Measurements from ENCODE around the gene TRAPPC5. TPM values are rescaled to one million over a fixed set of nuclear protein-coding genes. Genes with fewer than 3 reads are reported as not detected.
A peak's percentile ranks its signal among the peaks of the same experiment; 100 is the strongest.

Gene TRAPPC5
- total RNA-seq, 1 experiment from 2014 or later, result 317 TPM

GRCh38 chr19:7731218-7731595 is 50.6 kb downstream of the TRAPPC5 start:
- DNase-seq (no peak), ATAC-seq (no peak)
- Histone ChIP-seq H3F3A (ENCODE audit: low read length, unreplicated experiment) (no peaks in the 10 kb centered on the region), H3K4me3 (ENCODE audit: low read length) (no peak overlapping the region), H3K27me3 (ENCODE audit: low read length) (peaks cover 60% of the 10 kb centered on the region), H3K36me3 (ENCODE audit: low read depth, low read length) (no peaks in the 10 kb centered on the region), H4K20me1 (ENCODE audit: low read length) (no peaks in the 10 kb centered on the region), H2AFZ (ENCODE audit: low read length) (no peak overlapping the region), H3K79me2 (ENCODE audit: low read length) (no peaks in the 10 kb centered on the region), H3K9ac (ENCODE audit: low read length) (no peak overlapping the region), H3K9me2 (replicated peaks; ENCODE audit: low read length) (no peaks in the 10 kb centered on the region), H3K4me1 (ENCODE audit: insufficient read depth, low read length) (no peaks in the 10 kb centered on the region), H3K4me2 (ENCODE audit: low read length) (no peak overlapping the region), H3K9me3 (ENCODE audit: low read length) (no peaks in the 10 kb centered on the region), H3K27ac (ENCODE audit: low read length) (no peak overlapping the region)
- intact Hi-C loops (cut with micrococcal nuclease), result no loop called here
- ChIA-PET POLR2A (ENCODE audit: unreplicated experiment) (no interaction called here), CTCF (no interaction called here)
- BruUV-seq (replicated peaks), result no TSS peak
- TF ChIP-seq EZH2phosphoT487 (IDR thresholded peaks at IDR 0.05; ENCODE audit: borderline replicate concordance, low read length), result no peak
- no peak for TF ChIP-seq CTCF (conservative IDR thresholded peaks at IDR 0.05; ENCODE audit: low read depth, low read length)
- no peak for TF ChIP-seq EZH2 (IDR thresholded peaks at IDR 0.05; ENCODE audit: low read length, unreplicated experiment)

GRCh38 chr19:7731615-7732014 is 51.0 kb downstream of the TRAPPC5 start:
- ATAC-seq (no peak), DNase-seq (no peak)
- intact Hi-C loops (cut with micrococcal nuclease), result no loop called here
- Histone ChIP-seq H3K4me3 (ENCODE audit: low read length) (no peak overlapping the region), H3F3A (ENCODE audit: low read length, unreplicated experiment) (no peaks in the 10 kb centered on the region), H3K27me3 (ENCODE audit: low read length) (peaks cover 57% of the 10 kb centered on the region), H3K79me2 (ENCODE audit: low read length) (no peaks in the 10 kb centered on the region), H3K36me3 (ENCODE audit: low read depth, low read length) (no peaks in the 10 kb centered on the region), H3K27ac (ENCODE audit: low read length) (no peak overlapping the region), H3K4me2 (ENCODE audit: low read length) (no peak overlapping the region), H4K20me1 (ENCODE audit: low read length) (no peaks in the 10 kb centered on the region), H2AFZ (ENCODE audit: low read length) (no peak overlapping the region), H3K9ac (ENCODE audit: low read length) (no peak overlapping the region), H3K9me2 (replicated peaks; ENCODE audit: low read length) (no peaks in the 10 kb centered on the region), H3K4me1 (ENCODE audit: insufficient read depth, low read length) (no peaks in the 10 kb centered on the region), H3K9me3 (ENCODE audit: low read length) (no peaks in the 10 kb centered on the region)
- ChIA-PET POLR2A (ENCODE audit: unreplicated experiment) (no interaction called here), CTCF (no interaction called here)
- no TSS peak for BruUV-seq (replicated peaks)
- no peak for TF ChIP-seq EZH2phosphoT487 (IDR thresholded peaks at IDR 0.05; ENCODE audit: borderline replicate concordance, low read length)
- no peak for TF ChIP-seq CTCF (conservative IDR thresholded peaks at IDR 0.05; ENCODE audit: low read depth, low read length)
- TF ChIP-seq EZH2 (IDR thresholded peaks at IDR 0.05; ENCODE audit: low read length, unreplicated experiment), result no peak

- peaks cover 58% of the 10 kb centered on the region for H3K27me3 ChIP-seq (ENCODE audit: low read length)
- intact Hi-C loops (cut with micrococcal nuclease), result no loop called here
- no peaks in the 10 kb centered on the region for H3K9me3 ChIP-seq (ENCODE audit: low read length)
- ATAC-seq, result peak; percentile 40; the same call in 1 of the 2 replicates
- no peak for DNase-seq
- no peak within 1 kb of the TSS for H3K4me2 ChIP-seq (ENCODE audit: low read length)
- ChIA-PET CTCF (no interaction called here), POLR2A (ENCODE audit: unreplicated experiment) (no interaction called here)
- H4K20me1 ChIP-seq (ENCODE audit: low read length), result no peaks in the 10 kb centered on the region
- H3K4me3 ChIP-seq (ENCODE audit: low read length), result no peak within 1 kb of the TSS
- H3K36me3 ChIP-seq (ENCODE audit: low read depth, low read length), result no peaks in the 10 kb centered on the region
- H3K27ac ChIP-seq (ENCODE audit: low read length), result no peak within 1 kb of the TSS
- H2AFZ ChIP-seq (ENCODE audit: low read length), result no peak within 1 kb of the TSS
- no peaks in the 10 kb centered on the region for H3K9me2 ChIP-seq (replicated peaks; ENCODE audit: low read length)
- no peaks in the 10 kb centered on the region for H3K79me2 ChIP-seq (ENCODE audit: low read length)
- H3F3A ChIP-seq (ENCODE audit: low read length, unreplicated experiment), result no peaks in the 10 kb centered on the region
- no peaks in the 10 kb centered on the region for H3K4me1 ChIP-seq (ENCODE audit: insufficient read depth, low read length)
- TF ChIP-seq EZH2 (IDR thresholded peaks at IDR 0.05; ENCODE audit: low read length, unreplicated experiment), result no peak
- TF ChIP-seq EZH2phosphoT487 (IDR thresholded peaks at IDR 0.05; ENCODE audit: borderline replicate concordance, low read length), result no peak
- TF ChIP-seq CTCF (conservative IDR thresholded peaks at IDR 0.05; ENCODE audit: low read depth, low read length), result no peak
- no TSS peak for BruUV-seq (replicated peaks)
- no peak within 1 kb of the TSS for H3K9ac ChIP-seq (ENCODE audit: low read length)
These were observed 51.4 kb downstream of the TRAPPC5 start, which contains the start of gene CLEC4G for GRCh38 chr19:7732045-7732444. TSS of gene CLEC4G (minus strand) at chr19:7732110. CDS start at chr19:7732102, 8 bp downstream.
